Muscle of leg (tissue), 11 donors: Measurements from ENCODE around the gene ANKFY1. TPM values are rescaled to one million over a fixed set of nuclear protein-coding genes. Genes with fewer than 3 reads are reported as not detected.

Source experiments
- DNase-seq: peaks from one replicate; pipeline ENCODE4 v3.0.0; 2013
- H3K27ac ChIP-seq: one replicate; pipeline ENCODE4 v1.5.1; 2013; ENCODE audit warnings: mild to moderate bottlenecking, low read length, control low read depth
- H3K27me3 ChIP-seq: one replicate; pipeline ENCODE4 v1.6.1; 2013; ENCODE audit warnings: low read length; ENCODE audit not compliant: control insufficient read depth, insufficient read depth
- H3K36me3 ChIP-seq: one replicate; pipeline ENCODE4 v1.6.1; 2013; ENCODE audit warnings: low read length; ENCODE audit not compliant: control insufficient read depth, insufficient read depth
- H3K4me1 ChIP-seq: one replicate; pipeline ENCODE4 v1.6.1; 2013; ENCODE audit warnings: low read length; ENCODE audit not compliant: control insufficient read depth, insufficient read depth
- H3K4me3 ChIP-seq: one replicate; pipeline ENCODE4 v1.5.1; 2013; ENCODE audit warnings: low read length, control low read depth
- H3K9me3 ChIP-seq: replicated peaks from 2 replicates; pipeline ENCODE4 v1.6.1; 2013; ENCODE audit warnings: low read depth, low read length; ENCODE audit not compliant: control insufficient read depth
- WGBS: methylation state at CpG from one replicate; pipeline ENCODE4 v1.1.5; 2013; ENCODE audit warnings: missing lambda C conversion rate; ENCODE audit not compliant: insufficient coverage; 5-methylcytosine and 5-hydroxymethylcytosine counted together
- polyA plus RNA-seq, 8 donors: library from polyadenylated mRNA; unstranded; fragments of 120-200 nt; gene quantifications; one replicate each; pipeline versions ENCODE4 v1.2.1 to v1.2.3, GENCODE V29; 2013; ENCODE audit warnings: inconsistent platforms in 1 of 8, low replicate concordance in 1 of 8; ENCODE audit not compliant: insufficient read length in 8 of 8, insufficient read depth in 1 of 8
- total RNA-seq: library from RNA; stranded (reverse); fragments of 120-200 nt; gene quantifications from one replicate; pipeline ENCODE4 v1.2.4, GENCODE V29; 2013

ANKFY1 gene
- total and polyA plus RNA-seq, 9 donors, result 21.1 to 36.5 (median 27.3) TPM

GRCh38 chr17:4135489-4135888, 128.3 kb downstream of the ANKFY1 start:
- H3K9me3 ChIP-seq, result no peaks in the 10 kb centered on the region
- peaks cover 9% of the 10 kb centered on the region for H3K36me3 ChIP-seq
- H3K4me3 ChIP-seq, result no peak overlapping the region
- no peaks in the 10 kb centered on the region for H3K27me3 ChIP-seq
- DNase-seq, result no peak
- H3K4me1 ChIP-seq, result peaks cover 19% of the 10 kb centered on the region
- H3K27ac ChIP-seq, result no peak overlapping the region
- WGBS, result 90% methylated on average over 3 of the region's 3 CpGs

DNA sequence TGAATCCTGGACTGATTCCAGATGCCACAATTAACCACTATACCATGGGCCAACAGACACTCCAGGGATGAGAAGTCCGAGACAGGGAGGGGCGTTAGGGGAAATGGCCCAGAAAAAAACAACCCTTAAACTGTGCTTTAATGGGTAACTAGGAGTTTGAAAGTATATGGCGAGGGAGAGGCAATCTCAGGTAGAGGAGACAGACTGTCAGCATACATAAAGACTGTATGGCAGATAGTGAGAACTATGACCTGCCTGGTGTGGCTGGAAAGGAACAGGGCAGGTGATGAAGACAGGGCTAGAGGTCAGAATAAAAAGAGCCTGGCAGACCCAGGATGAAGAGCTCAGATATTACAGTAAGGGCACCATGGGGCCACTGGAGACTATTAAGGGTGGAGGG, 129.1 kb downstream of the ANKFY1 start:
- H3K4me3 ChIP-seq, result no peak overlapping the region
- DNase-seq, result no peak
- H3K27ac ChIP-seq, result no peak overlapping the region
- 83% methylated on average over 1 of the region's 3 CpGs for WGBS
- peaks cover 7% of the 10 kb centered on the region for H3K36me3 ChIP-seq
- H3K9me3 ChIP-seq, result no peaks in the 10 kb centered on the region
- peaks cover 14% of the 10 kb centered on the region for H3K4me1 ChIP-seq
- no peaks in the 10 kb centered on the region for H3K27me3 ChIP-seq

- no peaks in the 10 kb centered on the region for H3K9me3 ChIP-seq
- H3K4me1 ChIP-seq, result peaks cover 6% of the 10 kb centered on the region
- no peaks in the 10 kb centered on the region for H3K27me3 ChIP-seq
- 33% methylated on average over 2 of the region's 7 CpGs for WGBS
- H3K36me3 ChIP-seq, result peaks cover 4% of the 10 kb centered on the region
- H3K27ac ChIP-seq, result peak overlapping the region; percentile 6
- DNase-seq, result peak; percentile 78
- no peak overlapping the region for H3K4me3 ChIP-seq
These were observed 133.1 kb downstream of the ANKFY1 start for GRCh38 chr17:4130715-4131114.

- Histone ChIP-seq H3K4me3 (no peak overlapping the region), H3K36me3 (peaks cover 16% of the 10 kb centered on the region), H3K27me3 (no peaks in the 10 kb centered on the region), H3K4me1 (no peaks in the 10 kb centered on the region), H3K27ac (no peak overlapping the region), H3K9me3 (no peaks in the 10 kb centered on the region)
- DNase-seq, result no peak
- WGBS, result 80% methylated on average over 4 of the region's 6 CpGs
These were observed 136.2 kb downstream of the ANKFY1 start for GRCh38 chr17:4127555-4127954.

DNA sequence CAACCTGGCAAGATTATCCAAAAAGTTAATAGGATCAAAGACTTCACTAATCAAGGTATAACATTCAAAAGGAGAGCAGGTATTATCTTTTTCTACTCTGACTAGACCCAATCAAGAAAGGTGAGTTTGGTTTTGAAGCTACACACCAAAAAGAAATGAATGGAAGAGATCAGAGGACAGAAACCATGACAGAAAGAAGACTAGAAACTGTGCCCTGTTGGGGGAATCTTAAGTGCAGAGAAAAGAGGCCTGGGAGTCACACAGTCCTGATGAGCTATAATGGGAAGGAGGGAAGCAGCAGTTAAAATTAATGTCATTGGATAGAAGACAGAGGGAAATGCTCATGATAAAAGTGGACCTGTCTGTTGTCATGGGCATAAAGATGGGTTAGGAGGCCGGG, 138.2 kb downstream of the ANKFY1 start:
- H3K4me1 ChIP-seq, result no peaks in the 10 kb centered on the region
- 100% methylated on average over 1 of the region's 1 CpG for WGBS
- peaks cover 29% of the 10 kb centered on the region for H3K36me3 ChIP-seq
- H3K4me3 ChIP-seq, result no peak overlapping the region
- no peak overlapping the region for H3K27ac ChIP-seq
- H3K9me3 ChIP-seq, result no peaks in the 10 kb centered on the region
- H3K27me3 ChIP-seq, result no peaks in the 10 kb centered on the region
- DNase-seq, result no peak

- H3K9me3 ChIP-seq, result no peaks in the 10 kb centered on the region
- no peak overlapping the region for H3K27ac ChIP-seq
- no peak for DNase-seq
- H3K27me3 ChIP-seq, result no peaks in the 10 kb centered on the region
- WGBS, result 71% methylated on average over 2 of the region's 2 CpGs
- peaks cover 32% of the 10 kb centered on the region for H3K36me3 ChIP-seq
- H3K4me1 ChIP-seq, result no peaks in the 10 kb centered on the region
- no peak overlapping the region for H3K4me3 ChIP-seq
These were observed 138.8 kb downstream of the ANKFY1 start for GRCh38 chr17:4124999-4125398.

GRCh38 chr17:4120332-4120731, 143.4 kb downstream of the ANKFY1 start:
- no peaks in the 10 kb centered on the region for H3K9me3 ChIP-seq
- H3K27me3 ChIP-seq, result no peaks in the 10 kb centered on the region
- no peak for DNase-seq
- H3K4me3 ChIP-seq, result no peak overlapping the region
- 58% methylated on average over 2 of the region's 3 CpGs for WGBS
- no peaks in the 10 kb centered on the region for H3K4me1 ChIP-seq
- no peak overlapping the region for H3K27ac ChIP-seq
- peaks cover 60% of the 10 kb centered on the region for H3K36me3 ChIP-seq

- Histone ChIP-seq H3K36me3 (peaks cover 70% of the 10 kb centered on the region), H3K4me1 (no peaks in the 10 kb centered on the region), H3K27ac (no peak overlapping the region), H3K4me3 (no peak overlapping the region), H3K9me3 (no peaks in the 10 kb centered on the region), H3K27me3 (no peaks in the 10 kb centered on the region)
- 73% methylated on average over 4 of the region's 4 CpGs for WGBS
- DNase-seq, result no peak
These were observed 144.5 kb downstream of the ANKFY1 start for GRCh38 chr17:4119299-4119698.

GRCh38 chr17:4118015-4118743, 145.6 kb downstream of the ANKFY1 start:
- Histone ChIP-seq H3K4me3 (no peak overlapping the region), H3K27me3 (no peaks in the 10 kb centered on the region), H3K36me3 (peaks cover 71% of the 10 kb centered on the region), H3K4me1 (no peaks in the 10 kb centered on the region), H3K27ac (no peak overlapping the region), H3K9me3 (no peaks in the 10 kb centered on the region)
- 100% methylated on average over 3 of the region's 8 CpGs for WGBS
- DNase-seq, result no peak

GRCh38 chr17:4116516-4116915, 147.3 kb downstream of the ANKFY1 start:
- Histone ChIP-seq H3K4me1 (no peaks in the 10 kb centered on the region), H3K9me3 (no peaks in the 10 kb centered on the region), H3K27ac (no peak overlapping the region), H3K4me3 (no peak overlapping the region), H3K27me3 (no peaks in the 10 kb centered on the region), H3K36me3 (peaks cover 71% of the 10 kb centered on the region)
- no peak for DNase-seq
- WGBS, result no CpG with 5 or more reads among the region's 4 CpGs
